SK-N-SH treated with all-trans-retinoic acid at 6 μM for 48 hours (cell line): ENCODE data around the gene ZBTB7C.
A peak's percentile ranks its signal among the peaks of the same experiment; 100 is the strongest.

Source experiments
- ATAC-seq: fragments of 200-7000 bp; cut with Tn5 transposase; 3 replicates; pipeline ENCODE4 v1.9.1; 2020; ENCODE audit warnings: mild to moderate bottlenecking, moderate library complexity
- ARNTL ChIP-seq: fragments of 450-650 bp; formaldehyde crosslinking; IDR thresholded peaks from 2 replicates; pipeline ENCODE4 v1.5.0; 2020; ENCODE audit warnings: low read depth, mild to moderate bottlenecking, moderate library complexity, borderline replicate concordance
- BACH2 ChIP-seq: fragments of 250-450 bp; sonication (Bioruptor Pico); IDR thresholded peaks from 2 replicates; pipeline ENCODE4 v1.9.0; 2021; ENCODE audit warnings: mild to moderate bottlenecking, borderline replicate concordance
- CREB5 ChIP-seq: fragments of 250-450 bp; sonication (Bioruptor Pico); IDR thresholded peaks from 2 replicates; pipeline ENCODE4 v1.5.1; 2020; ENCODE audit warnings: low read depth, mild to moderate bottlenecking, moderate library complexity
- CSDC2 ChIP-seq: fragments of 250-450 bp; sonication (Bioruptor Pico); IDR thresholded peaks from 2 replicates; pipeline ENCODE4 v1.5.0; 2020; ENCODE audit warnings: mild to moderate bottlenecking, moderate library complexity
- GLIS3 ChIP-seq: fragments of 250-450 bp; sonication (Bioruptor Pico); IDR thresholded peaks from 2 replicates; pipeline ENCODE4 v1.5.0; 2020; ENCODE audit warnings: mild to moderate bottlenecking, moderate library complexity
- ISL1 ChIP-seq: fragments of 250-450 bp; sonication (Bioruptor Pico); IDR thresholded peaks from 2 replicates; pipeline ENCODE4 v2.1.2; 2022; ENCODE audit warnings: mild to moderate bottlenecking, moderate library complexity
- OSR1 ChIP-seq: fragments of 250-450 bp; sonication (Bioruptor Pico); IDR thresholded peaks from 2 replicates; pipeline ENCODE4 v1.8.0; 2022; ENCODE audit warnings: moderate library complexity, mild to moderate bottlenecking, inconsistent platforms
- PATZ1 ChIP-seq: fragments of 250-450 bp; sonication (Bioruptor Pico); IDR thresholded peaks from 2 replicates; pipeline ENCODE4 v1.8.0; 2020; ENCODE audit warnings: mild to moderate bottlenecking, moderate library complexity, borderline replicate concordance
- PPARA ChIP-seq: fragments of 250-450 bp; sonication (Bioruptor Pico); IDR thresholded peaks from 2 replicates; pipeline ENCODE4 v1.5.0; 2020; ENCODE audit warnings: mild to moderate bottlenecking, borderline replicate concordance
- RARB ChIP-seq: fragments of 250-450 bp; sonication (Bioruptor Pico); IDR thresholded peaks from 2 replicates; pipeline ENCODE4 v1.8.0; 2021; ENCODE audit warnings: mild to moderate bottlenecking, moderate library complexity
- SNAI2 ChIP-seq: fragments of 250-450 bp; sonication (Bioruptor Pico); IDR thresholded peaks from 2 replicates; pipeline ENCODE4 v1.5.0; 2020; ENCODE audit warnings: mild to moderate bottlenecking, moderate library complexity
- TCF4 ChIP-seq: fragments of 250-450 bp; sonication (Bioruptor Pico); IDR thresholded peaks from 2 replicates; pipeline ENCODE4 v1.8.0; 2021; ENCODE audit warnings: mild to moderate bottlenecking, moderate library complexity, borderline replicate concordance
- TOX ChIP-seq: fragments of 250-450 bp; sonication (Bioruptor Pico); IDR thresholded peaks from 2 replicates; pipeline ENCODE4 v1.8.0; 2021; ENCODE audit warnings: mild to moderate bottlenecking, moderate library complexity, borderline replicate concordance
- TSHZ2 ChIP-seq: fragments of 250-450 bp; sonication (Bioruptor Pico); IDR thresholded peaks from 2 replicates; pipeline ENCODE4 v1.5.0; 2020; ENCODE audit warnings: mild to moderate bottlenecking, moderate library complexity
- ZC3H10 ChIP-seq: fragments of 250-450 bp; sonication (Bioruptor Pico); IDR thresholded peaks from 2 replicates; pipeline ENCODE4 v1.5.1; 2021; ENCODE audit warnings: mild to moderate bottlenecking, moderate library complexity
- ZFP3 ChIP-seq: fragments of 250-450 bp; sonication (Bioruptor Pico); IDR thresholded peaks from 2 replicates; pipeline ENCODE4 v1.5.0; 2020; ENCODE audit warnings: mild to moderate bottlenecking, moderate library complexity
- ZFP30 ChIP-seq: fragments of 450-650 bp; formaldehyde crosslinking; IDR thresholded peaks from 2 replicates; pipeline ENCODE4 v1.5.0; 2022; ENCODE audit warnings: mild to moderate bottlenecking, moderate library complexity
- ZNF565 ChIP-seq: fragments of 450-650 bp; formaldehyde crosslinking; conservative IDR thresholded peaks from 2 replicates; pipeline ENCODE4 v1.5.0; 2020; ENCODE audit warnings: low read depth, mild to moderate bottlenecking, moderate library complexity
- ZNF70 ChIP-seq: fragments of 450-650 bp; formaldehyde crosslinking; IDR thresholded peaks from 2 replicates; pipeline ENCODE4 v1.5.0; 2020; ENCODE audit warnings: mild to moderate bottlenecking, moderate library complexity
- ZNF8 ChIP-seq: fragments of 450-650 bp; formaldehyde crosslinking; IDR thresholded peaks from 2 replicates; pipeline ENCODE4 v1.5.0; 2020; ENCODE audit warnings: mild to moderate bottlenecking, moderate library complexity
- TF ChIP-seq, protein P1 (sequence below): fragments of 250-450 bp; sonication (Bioruptor Pico); IDR thresholded peaks from 2 replicates; pipeline ENCODE4 v1.8.0; 2021; ENCODE audit warnings: low read depth, mild to moderate bottlenecking, moderate library complexity, borderline replicate concordance

The ZBTB7C gene

GRCh38 chr18:48328473-48329210 lies 80.5 kb downstream of the ZBTB7C start:
- peak; percentile 21; the same call in 2 of the 3 replicates for ATAC-seq
- TF ChIP-seq TOX, result no peak
- TF ChIP-seq ZNF565 (CRISPR knock-in tag), result no peak
- TF ChIP-seq, protein P1, sequence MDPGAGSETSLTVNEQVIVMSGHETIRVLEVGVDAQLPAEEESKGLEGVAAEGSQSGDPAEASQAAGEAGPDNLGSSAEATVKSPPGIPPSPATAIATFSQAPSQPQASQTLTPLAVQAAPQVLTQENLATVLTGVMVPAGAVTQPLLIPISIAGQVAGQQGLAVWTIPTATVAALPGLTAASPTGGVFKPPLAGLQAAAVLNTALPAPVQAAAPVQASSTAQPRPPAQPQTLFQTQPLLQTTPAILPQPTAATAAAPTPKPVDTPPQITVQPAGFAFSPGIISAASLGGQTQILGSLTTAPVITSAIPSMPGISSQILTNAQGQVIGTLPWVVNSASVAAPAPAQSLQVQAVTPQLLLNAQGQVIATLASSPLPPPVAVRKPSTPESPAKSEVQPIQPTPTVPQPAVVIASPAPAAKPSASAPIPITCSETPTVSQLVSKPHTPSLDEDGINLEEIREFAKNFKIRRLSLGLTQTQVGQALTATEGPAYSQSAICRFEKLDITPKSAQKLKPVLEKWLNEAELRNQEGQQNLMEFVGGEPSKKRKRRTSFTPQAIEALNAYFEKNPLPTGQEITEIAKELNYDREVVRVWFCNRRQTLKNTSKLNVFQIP (CRISPR knock-in tag), result no peak
- no peak for TF ChIP-seq SNAI2
- no peak for TF ChIP-seq ARNTL (CRISPR knock-in tag)
- TF ChIP-seq OSR1 (CRISPR knock-in tag), result no peak
- no peak for TF ChIP-seq CSDC2 (CRISPR knock-in tag)
- TF ChIP-seq ISL1 (CRISPR knock-in tag), result peak; percentile 41
- TF ChIP-seq CREB5 (CRISPR knock-in tag), result no peak

DNA sequence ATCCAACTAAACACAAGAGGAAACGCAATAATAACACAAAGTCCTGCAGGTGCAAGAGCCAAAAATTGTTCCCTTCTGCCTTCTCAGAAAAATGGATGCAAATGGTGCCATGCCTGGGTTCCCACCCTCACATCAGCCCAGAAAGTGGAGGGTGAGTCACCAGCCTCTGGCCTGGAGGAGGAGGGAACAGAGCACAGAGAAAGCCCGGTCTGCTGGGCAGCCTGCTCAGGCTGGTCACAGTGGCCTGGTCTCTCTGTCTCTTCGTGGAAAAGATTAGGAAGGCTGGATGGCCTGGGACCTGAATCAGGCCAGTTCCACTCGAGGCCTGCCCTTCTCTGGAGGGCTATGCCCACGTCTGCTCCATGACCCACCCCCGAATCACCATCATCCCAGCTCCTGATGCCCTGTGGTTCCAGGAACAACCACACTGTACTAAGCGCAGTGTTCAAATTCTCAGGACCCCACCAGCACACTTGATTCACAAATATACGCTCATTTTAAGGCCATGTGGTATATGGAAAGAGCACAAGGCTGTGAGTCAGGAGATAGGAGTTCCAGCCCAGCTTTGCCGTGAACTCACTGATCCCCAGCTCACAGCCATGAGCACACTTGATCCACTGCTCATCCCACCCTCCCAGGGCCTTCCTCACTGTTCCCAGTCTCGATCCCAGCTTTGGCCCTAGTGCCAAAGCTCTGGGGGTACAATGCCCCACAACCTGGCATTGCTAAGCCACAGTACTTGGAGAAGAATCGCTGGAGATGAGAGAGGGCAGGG lies 82.1 kb downstream of the ZBTB7C start:
- peak; percentile 80 for ATAC-seq
- TF ChIP-seq ZC3H10 (CRISPR knock-in tag) (no peak), ARNTL (CRISPR knock-in tag) (no peak), CSDC2 (CRISPR knock-in tag) (no peak), TCF4 (no peak), ISL1 (CRISPR knock-in tag) (no peak), BACH2 (CRISPR knock-in tag) (no peak), ZNF8 (CRISPR knock-in tag) (no peak), RARB (no peak), PPARA (CRISPR knock-in tag) (no peak), SNAI2 (no peak), ZNF565 (CRISPR knock-in tag) (no peak), GLIS3 (no peak), TSHZ2 (CRISPR knock-in tag) (no peak), ZFP3 (CRISPR knock-in tag) (no peak), CREB5 (CRISPR knock-in tag) (no peak), ZNF70 (CRISPR knock-in tag) (no peak), ZFP30 (no peak), PATZ1 (CRISPR knock-in tag) (no peak)
- TF ChIP-seq, protein P1 (CRISPR knock-in tag), result no peak
